ENCODE data around the gene DRAM1. TPM values are rescaled to one million over a fixed set of nuclear protein-coding genes. Genes with fewer than 3 reads are reported as not detected.

Gene DRAM1
- total and polyA plus RNA-seq, 2 of the 4 experiments (the other 2 are of a cell fraction) = 20.0 to 27.2 TPM

GRCh38 chr12:101845137-101845711, 32.2 kb upstream of the DRAM1 start:
- in situ Hi-C loops (cut with MboI; ENCODE audit: low sequenced_read_pairs) = no loop called here

More at GRCh38 chr12:101845137-101845711, 32.2 kb upstream of the DRAM1 start:
- no TSS peak for BruUV-seq (replicated peaks)
- H4K5ac ChIP-seq (ENCODE audit: low read depth, low read length) = no peak overlapping the region
- no peak overlapping the region for H3K4me3 ChIP-seq (ENCODE audit: insufficient read depth, low read depth, low read length)
- H3K79me1 ChIP-seq (ENCODE audit: low read depth in 1 of 2, low read length in 2 of 2) = no peaks in the 10 kb centered on the region
- no peak overlapping the region for H3K27ac ChIP-seq (ENCODE audit: insufficient read depth, low read length)
- H3K4ac ChIP-seq (ENCODE audit: low read depth, low read length) = no peak overlapping the region
- no peaks in the 10 kb centered on the region for H3K36me3 ChIP-seq (ENCODE audit: control insufficient read depth, insufficient read depth, low read length)
- no peak overlapping the region for H3K4me2 ChIP-seq (ENCODE audit: low read depth, low read length)
- H3K14ac ChIP-seq (replicated peaks; ENCODE audit: low read depth, low read length) = no peak overlapping the region
- H4K91ac ChIP-seq (ENCODE audit: insufficient read depth, low read depth, low read length) = no peak overlapping the region; the same call in 1 of the 2 replicates
- H2AFZ ChIP-seq (replicated peaks; ENCODE audit: low read length, poor library complexity) = peak overlapping the region; percentile 34
- no peak overlapping the region for H3K18ac ChIP-seq (ENCODE audit: low read depth, low read length)
- intact Hi-C loops (cut with micrococcal nuclease) (no loop called here), dilution Hi-C loops (cut with HindIII; ENCODE audit: low sequenced_read_pairs, unreplicated experiment) (no loop called here)
- no peaks in the 10 kb centered on the region for H4K20me1 ChIP-seq (ENCODE audit: insufficient read depth, low read length)
- H3K23ac ChIP-seq (ENCODE audit: low read depth, low read length) = peak overlapping the region; percentile 52; the same call in 1 of the 2 replicates
- peak overlapping the region; percentile 63; the same call in 1 of the 2 replicates for H2AK5ac ChIP-seq (ENCODE audit: low read depth, low read length)
- peak; percentile 24 for ATAC-seq (ENCODE audit: low read depth)
- peaks cover 2% of the 10 kb centered on the region; the same call in 1 of the 2 replicates for H3K4me1 ChIP-seq (ENCODE audit: control insufficient read depth, insufficient read depth, low read length)
- no peaks in the 10 kb centered on the region for H3K27me3 ChIP-seq (ENCODE audit: control insufficient read depth, insufficient read depth, low read length)
- H2BK5ac ChIP-seq (ENCODE audit: low read depth, low read length, poor library complexity, severe bottlenecking) = no peak overlapping the region
- no peak overlapping the region for H2BK15ac ChIP-seq (ENCODE audit: low read depth, low read length)
- H4K8ac ChIP-seq (ENCODE audit: low read depth in 2 of 2, low read length in 2 of 2) = peak overlapping the region in 1 of 2 experiments; percentile 57; a peak in 2 of 4 replicates
- peak; percentile 22 for DNase-seq
- H2BK20ac ChIP-seq (ENCODE audit: low read depth, low read length) = no peak overlapping the region
- no peak overlapping the region for H3K9ac ChIP-seq (ENCODE audit: low read depth, low read length)
- ChIA-PET CTCF (interaction anchor here (0.6 to 0.8 kb wide), 2 partner anchors 10 to 265 kb away, joined by 6 to 10 read pairs; no protein-coding TSS in a partner anchor), POLR2A (ENCODE audit: unreplicated experiment) (no interaction called here)
- no peaks in the 10 kb centered on the region for H3K9me3 ChIP-seq (ENCODE audit: control insufficient read depth, insufficient read depth, low read length)
- no peak overlapping the region for H2BK120ac ChIP-seq (ENCODE audit: low read depth, low read length)
- TF ChIP-seq ELK1 (IDR thresholded peaks at IDR 0.05; ENCODE audit: borderline replicate concordance, low read depth, low read length) (no peak), FOS (IDR thresholded peaks at IDR 0.05; ENCODE audit: low read depth, low read length) (no peak), USF2 (IDR thresholded peaks at IDR 0.05; ENCODE audit: low read depth, low read length) (no peak), POLR2A (IDR thresholded peaks at IDR 0.05; ENCODE audit: low read depth, low read length) (no peak), MXI1 (IDR thresholded peaks at IDR 0.05; ENCODE audit: borderline replicate concordance, low read depth, low read length) (no peak)
- H3K9me1 ChIP-seq (ENCODE audit: insufficient read depth, low read length) = no peaks in the 10 kb centered on the region
- WGBS, 2 experiments (ENCODE audit: extremely low coverage in 2 of 2, insufficient read length in 1 of 2) = 70% methylated on average over 2 of the region's 5 CpGs; no CpG with 5 or more reads in 1 of the 2 experiments
- no peak overlapping the region for H3K56ac ChIP-seq (ENCODE audit: extremely low read depth, insufficient read depth, low read length)
- no peak overlapping the region for H2AK9ac ChIP-seq (replicated peaks; ENCODE audit: low read depth, low read length, poor library complexity)

Data from IMR-90 (cell line).